Lower leg skin (tissue), 3 donors: ENCODE data around the gene GDF7.
"Not testable (repeated sequence)": the region's sequence is repeated elsewhere in the genome, so short reads cannot be mapped to it uniquely, and the experiment has no call there.

Experiments used
- CTCF ChIP-seq, 3 donors: fragments of 450-650 bp; IDR thresholded peaks; one replicate each; pipeline ENCODE4 v1.5.1; 2016; ENCODE audit warnings: antibody characterized with exemption in 3 of 3, mild to moderate bottlenecking in 3 of 3, moderate library complexity in 2 of 3
- POLR2A ChIP-seq, 2 donors: fragments of 450-650 bp; IDR thresholded peaks; one replicate each; pipeline ENCODE4 v1.6.1; 2016 to 2017; ENCODE audit warnings: antibody characterized with exemption in 2 of 2, mild to moderate bottlenecking in 1 of 2, moderate library complexity in 1 of 2

- TF ChIP-seq CTCF, POLR2A (IDR thresholded peaks at IDR 0.05): not testable (repeated sequence)
Observed at GRCh38 chr2:20714412-20714811, 47.5 kb downstream of the GDF7 start.
